Measurements from ENCODE around the gene VWF. TPM values are rescaled to one million over a fixed set of nuclear protein-coding genes. Genes with fewer than 3 reads are reported as not detected.

VWF gene
- total RNA-seq, 4 donors from 2014 or later, result 21.1 to 92.5 (median 49.7) TPM

DNA sequence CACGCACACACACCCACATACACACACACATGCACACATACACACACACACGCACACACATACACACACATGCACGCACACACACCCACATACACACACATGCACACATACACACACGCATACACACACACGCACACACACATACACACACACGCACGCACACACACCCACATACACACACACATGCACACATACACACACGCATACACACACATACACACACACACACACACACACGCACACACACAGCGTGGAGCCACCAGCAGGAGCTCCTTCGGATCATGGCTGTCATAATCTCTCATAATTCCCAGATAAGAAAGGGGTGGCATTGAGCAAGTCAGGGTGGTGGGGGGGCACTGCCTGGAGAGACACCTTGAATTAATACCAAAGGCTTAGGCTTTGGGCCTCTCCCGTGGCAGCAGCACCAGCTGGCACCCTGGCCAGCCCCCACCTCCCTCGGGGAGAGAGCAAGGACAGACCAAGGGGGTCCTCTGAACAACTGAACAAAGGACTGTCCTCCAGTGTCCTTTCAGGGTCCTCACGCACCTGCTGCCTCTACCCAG is 201.3 kb downstream of the VWF start:
- Histone ChIP-seq H3K36me3 (no peaks in the 10 kb centered on the region), H3K4me3 (no peak overlapping the region), H3K27me3 (peaks cover 0 to 37% (median 0%) of the 10 kb centered on the region in 4 donors), H3K9me3 (no peaks in the 10 kb centered on the region), H3K4me1 (no peaks in the 10 kb centered on the region), H3K27ac (no peak overlapping the region)
- no peak for DNase-seq
- 59 to 61% methylated on average over 13 to 14 of the region's 14 CpGs for WGBS, 2 donors
- TF ChIP-seq POLR2A (IDR thresholded peaks at IDR 0.05) (no peak), CTCF (IDR thresholded peaks at IDR 0.05) (no peak)
- intact Hi-C loops (cut with DNase I), result no loop called here

- no peak for DNase-seq
- H3K27me3 ChIP-seq, result peaks cover 0 to 30% (median 0%) of the 10 kb centered on the region in 4 donors
- H3K4me3 ChIP-seq, result no peak overlapping the region
- H3K27ac ChIP-seq, result no peak overlapping the region
- 28 to 47% methylated on average over 3 to 7 of the region's 15 CpGs for WGBS, 2 donors
- H3K9me3 ChIP-seq, result no peaks in the 10 kb centered on the region
- no peaks in the 10 kb centered on the region for H3K36me3 ChIP-seq
- TF ChIP-seq CTCF (IDR thresholded peaks at IDR 0.05) (no peak), POLR2A (IDR thresholded peaks at IDR 0.05) (no peak)
- no peaks in the 10 kb centered on the region for H3K4me1 ChIP-seq
- intact Hi-C loops (cut with DNase I), result no loop called here
Measured at GRCh38 chr12:5921966-5922899, 202.2 kb downstream of the VWF start.

DNA sequence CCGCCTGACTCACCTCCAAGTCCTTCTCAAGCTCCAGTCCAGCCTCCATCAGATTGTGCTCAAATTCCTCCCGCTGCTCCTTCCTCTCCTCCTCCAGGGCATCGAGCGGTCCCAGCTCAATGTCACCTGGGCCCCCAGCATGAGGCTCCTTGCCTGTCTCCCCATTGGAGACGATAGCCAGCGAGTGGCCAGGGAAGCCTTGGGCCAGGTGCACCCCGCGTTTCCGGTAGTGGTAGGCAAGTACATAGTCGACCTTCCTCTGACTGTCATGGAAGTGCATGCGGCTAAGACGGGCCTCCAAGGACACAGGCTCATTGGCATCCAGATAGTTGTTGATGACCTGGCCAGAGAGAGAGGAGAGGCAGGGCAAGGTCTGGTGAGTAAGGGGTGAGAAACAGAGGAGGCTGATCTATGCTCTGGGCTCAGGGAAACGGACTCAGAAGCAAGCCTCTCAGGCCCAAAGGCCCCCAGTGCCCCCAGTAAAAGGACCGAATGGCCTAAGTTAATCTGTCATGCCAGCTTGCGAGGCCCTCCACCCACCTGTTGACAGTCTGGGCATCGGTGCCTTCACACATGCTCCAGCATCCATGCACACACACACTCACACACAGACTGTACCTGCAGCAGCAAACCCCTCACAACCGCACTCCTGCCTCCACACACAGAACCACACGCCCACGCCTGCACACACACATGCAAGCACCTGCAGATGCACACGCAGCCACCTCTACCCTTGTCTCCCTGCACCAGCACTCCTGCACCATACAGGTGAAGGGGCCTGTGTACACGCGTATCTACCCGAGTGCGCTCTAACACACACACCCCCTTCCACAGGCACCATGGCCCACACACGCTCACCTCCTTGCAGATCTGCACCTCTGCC is 203.2 kb downstream of the VWF start:
- H3K4me1 ChIP-seq, result no peaks in the 10 kb centered on the region
- no peaks in the 10 kb centered on the region for H3K36me3 ChIP-seq
- WGBS, 2 donors, result 89 to 90% methylated on average over 15 to 18 of the region's 25 CpGs
- no peak overlapping the region for H3K4me3 ChIP-seq
- no peak for DNase-seq
- no peaks in the 10 kb centered on the region for H3K9me3 ChIP-seq
- no peak for TF ChIP-seq POLR2A (IDR thresholded peaks at IDR 0.05)
- no peak for TF ChIP-seq CTCF (IDR thresholded peaks at IDR 0.05)
- H3K27me3 ChIP-seq, result peaks cover 0 to 21% (median 0%) of the 10 kb centered on the region in 4 donors
- intact Hi-C loops (cut with DNase I), result no loop called here
- H3K27ac ChIP-seq, result no peak overlapping the region

DNA sequence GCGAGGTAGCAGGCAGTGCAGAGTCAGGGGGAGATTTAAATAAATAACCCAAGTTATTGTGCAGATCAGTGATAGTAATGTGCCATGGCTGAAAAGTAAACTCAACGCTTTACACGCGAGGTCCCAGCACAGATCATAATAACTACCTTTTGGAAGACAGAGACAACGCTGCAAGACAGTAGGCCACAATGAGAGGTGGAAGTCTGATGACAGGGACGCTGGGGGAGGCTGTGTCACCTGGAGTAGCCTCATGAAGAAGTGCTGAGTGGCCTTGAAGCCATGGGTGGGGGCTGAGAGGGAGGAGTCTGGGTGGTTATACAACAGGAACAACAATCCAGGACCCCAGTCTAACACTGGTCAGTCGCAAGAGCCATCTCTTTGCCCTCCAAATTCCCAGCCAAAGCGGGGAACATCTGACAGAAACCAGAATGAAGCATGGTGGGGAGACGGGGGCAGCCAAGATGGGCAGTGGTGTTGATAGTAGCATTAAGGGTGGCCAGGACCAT is 207.6 kb downstream of the VWF start:
- Histone ChIP-seq H3K4me1 (no peaks in the 10 kb centered on the region), H3K27ac (no peak overlapping the region), H3K27me3 (peaks cover 0 to 17% (median 0%) of the 10 kb centered on the region in 4 donors), H3K9me3 (no peaks in the 10 kb centered on the region), H3K4me3 (no peak overlapping the region), H3K36me3 (no peaks in the 10 kb centered on the region)
- no peak for TF ChIP-seq CTCF (IDR thresholded peaks at IDR 0.05)
- TF ChIP-seq POLR2A (IDR thresholded peaks at IDR 0.05), result no peak
- DNase-seq, result no peak
- WGBS, 2 donors, result 75 to 80% methylated on average over 9 of the region's 9 CpGs
- intact Hi-C loops (cut with DNase I), result no loop called here
